GF-D8 (cell line): ENCODE measurements around the gene CELF2.

Source experiments
- DNase-seq: peaks from one replicate; lab custom pipeline; 2025; lab: John Stamatoyannopoulos, UW

Gene CELF2

GRCh38 chr10:11301571-11302111, 284.0 kb downstream of the CELF2 start:
- no peak for DNase-seq

- DNase-seq = no peak
These were observed 284.5 kb downstream of the CELF2 start for GRCh38 chr10:11302181-11302580.

GRCh38 chr10:11303361-11304170, 285.9 kb downstream of the CELF2 start:
- DNase-seq = no peak

- DNase-seq = no peak
These were observed 287.4 kb downstream of the CELF2 start for GRCh38 chr10:11304906-11305585.

- no peak for DNase-seq
These were observed 288.3 kb downstream of the CELF2 start for GRCh38 chr10:11305825-11306593.

- DNase-seq = no peak
These were observed 289.3 kb downstream of the CELF2 start for GRCh38 chr10:11307004-11307403.

- no peak for DNase-seq
These were observed 290.3 kb downstream of the CELF2 start for GRCh38 chr10:11307937-11308336.

- DNase-seq = no peak
These were observed 293.4 kb downstream of the CELF2 start for GRCh38 chr10:11311027-11311426.

GRCh38 chr10:11313463-11313862, 295.8 kb downstream of the CELF2 start:
- no peak for DNase-seq

GRCh38 chr10:11317936-11318670, 300.4 kb downstream of the CELF2 start:
- DNase-seq = no peak

GRCh38 chr10:11318826-11319598, 301.3 kb downstream of the CELF2 start:
- no peak for DNase-seq

GRCh38 chr10:11319990-11320602, 302.4 kb downstream of the CELF2 start:
- DNase-seq = no peak

- DNase-seq = no peak
These were observed 303.3 kb downstream of the CELF2 start for GRCh38 chr10:11320809-11321520.

GRCh38 chr10:11322698-11323097, 305.0 kb downstream of the CELF2 start:
- DNase-seq = no peak

- DNase-seq = no peak
These were observed 307.2 kb downstream of the CELF2 start for GRCh38 chr10:11324761-11325321.

- no peak for DNase-seq
These were observed 308.1 kb downstream of the CELF2 start for GRCh38 chr10:11325817-11326216.

GRCh38 chr10:11326241-11326640, 308.6 kb downstream of the CELF2 start:
- no peak for DNase-seq

- DNase-seq = no peak
These were observed 309.4 kb downstream of the CELF2 start for GRCh38 chr10:11326913-11327616.
